ENCODE data around the gene ADARB1.
A peak's percentile ranks its signal among the peaks of the same experiment; 100 is the strongest.

ADARB1 gene

GRCh38 chr21:45203983-45204382 lies 129.6 kb downstream of the ADARB1 start:
- DNase-seq (ENCODE audit: low spot score) = no peak

- DNase-seq (ENCODE audit: low spot score) = no peak
Observed at GRCh38 chr21:45204395-45204794, 130.0 kb downstream of the ADARB1 start.

GRCh38 chr21:45207839-45208626 lies 133.7 kb downstream of the ADARB1 start:
- DNase-seq (ENCODE audit: low spot score) = no peak

GRCh38 chr21:45208627-45208951 lies 134.2 kb downstream of the ADARB1 start:
- no peak for DNase-seq (ENCODE audit: low spot score)

- DNase-seq (ENCODE audit: low spot score) = peak; percentile 44
Observed at GRCh38 chr21:45209046-45209445, 134.7 kb downstream of the ADARB1 start.

- no peak for DNase-seq (ENCODE audit: low spot score)
Observed at GRCh38 chr21:45209685-45210284, 135.4 kb downstream of the ADARB1 start.

- DNase-seq (ENCODE audit: low spot score) = no peak
Observed at GRCh38 chr21:45210461-45210983, 136.1 kb downstream of the ADARB1 start.

GRCh38 chr21:45211661-45212060 lies 137.3 kb downstream of the ADARB1 start:
- no peak for DNase-seq (ENCODE audit: low spot score)

- no peak for DNase-seq (ENCODE audit: low spot score)
Observed at GRCh38 chr21:45213392-45213791, 139.0 kb downstream of the ADARB1 start.

- no peak for DNase-seq (ENCODE audit: low spot score)
Observed at GRCh38 chr21:45215213-45215612, 140.8 kb downstream of the ADARB1 start.

- DNase-seq (ENCODE audit: low spot score) = no peak
Observed at GRCh38 chr21:45217010-45217409, 142.6 kb downstream of the ADARB1 start.

GRCh38 chr21:45219517-45219916 lies 145.1 kb downstream of the ADARB1 start:
- peak; percentile 77 for DNase-seq (ENCODE audit: low spot score)

- DNase-seq (ENCODE audit: low spot score) = no peak
Observed at GRCh38 chr21:45220071-45220481, 145.7 kb downstream of the ADARB1 start.

- no peak for DNase-seq (ENCODE audit: low spot score)
Observed at GRCh38 chr21:45220714-45221490, 146.5 kb downstream of the ADARB1 start.

GRCh38 chr21:45222001-45222400 lies 147.6 kb downstream of the ADARB1 start:
- no peak for DNase-seq (ENCODE audit: low spot score)

GRCh38 chr21:45223236-45224185 lies 149.1 kb downstream of the ADARB1 start:
- DNase-seq (ENCODE audit: low spot score) = no peak

- DNase-seq (ENCODE audit: low spot score) = no peak
Observed at GRCh38 chr21:45224189-45224938, 150.0 kb downstream of the ADARB1 start.

GRCh38 chr21:45225041-45225740 lies 150.8 kb downstream of the ADARB1 start:
- DNase-seq (ENCODE audit: low spot score) = no peak

- DNase-seq (ENCODE audit: low spot score) = no peak
Observed at GRCh38 chr21:45225741-45226327, 151.5 kb downstream of the ADARB1 start.

All from COLO829 (cell line).